Type B pancreatic cell (in vitro differentiated cells): ENCODE measurements around the gene WDR6. TPM values are rescaled to one million over a fixed set of nuclear protein-coding genes. Genes with fewer than 3 reads are reported as not detected.

Source experiments
- DNase-seq: peaks from one replicate; pipeline ENCODE4 v3.0.0; 2021; ENCODE audit warnings: mixed read lengths; ENCODE audit not compliant: unreplicated experiment; ENCODE audit errors: extremely low spot score
- H3K27ac Mint-ChIP-seq: 2 replicates; pipeline ENCODE4 v1.8.0; 2021; ENCODE audit warnings: mild to moderate bottlenecking, mixed read lengths
- H3K27me3 Mint-ChIP-seq: 2 replicates; pipeline ENCODE4 v1.8.0; 2021; ENCODE audit warnings: mixed read lengths
- H3K36me3 Mint-ChIP-seq: 2 replicates; pipeline ENCODE4 v1.8.0; 2021; ENCODE audit warnings: mixed read lengths
- H3K4me1 Mint-ChIP-seq: one replicate; pipeline ENCODE4 v1.8.0; 2021; ENCODE audit warnings: mixed read lengths; ENCODE audit not compliant: unreplicated experiment
- H3K4me3 Mint-ChIP-seq: 2 replicates; pipeline ENCODE4 v1.8.0; 2021; ENCODE audit warnings: mild to moderate bottlenecking, mixed read lengths
- H3K9me3 Mint-ChIP-seq: 2 replicates; pipeline ENCODE4 v1.8.0; 2021; ENCODE audit warnings: mixed read lengths
- CTCF ChIP-seq: fragments of 200-600 bp; sonication (generic); conservative IDR thresholded peaks from 2 replicates; pipeline ENCODE4 v1.5.0; 2021; ENCODE audit warnings: antibody characterized with exemption, mild to moderate bottlenecking
- microRNA-seq: library from miRNA; unstranded; fragments of <30 nt; microRNA quantifications from one replicate; pipeline ENCODE4, GENCODE V29; 2020
- total RNA-seq: library from RNA; stranded (reverse); gene quantifications from 2 replicates; pipeline ENCODE4 v1.2.1, GENCODE V29; 2021; ENCODE audit warnings: low replicate concordance

The WDR6 gene
- total RNA-seq, 1 donor from 2014 or later: 334 TPM

- H3K4me1 Mint-ChIP-seq: no peaks in the 10 kb centered on the region
- H3K4me3 Mint-ChIP-seq: no peak overlapping the region
- no peak overlapping the region for H3K27ac Mint-ChIP-seq
- H3K27me3 Mint-ChIP-seq: no peaks in the 10 kb centered on the region
- H3K9me3 Mint-ChIP-seq: no peaks in the 10 kb centered on the region
- no peak for DNase-seq
- TF ChIP-seq CTCF: no peak
- peaks cover 23% of the 10 kb centered on the region for H3K36me3 Mint-ChIP-seq
These were observed 47.2 kb downstream of the WDR6 start for GRCh38 chr3:49054344-49054862.

GRCh38 chr3:49057268-49057667 lies 50.1 kb downstream of the WDR6 start:
- Mint-ChIP-seq H3K4me3 (no peak overlapping the region), H3K27ac (no peak overlapping the region), H3K27me3 (no peaks in the 10 kb centered on the region), H3K4me1 (no peaks in the 10 kb centered on the region), H3K9me3 (no peaks in the 10 kb centered on the region), H3K36me3 (peaks cover 12% of the 10 kb centered on the region)
- TF ChIP-seq CTCF: no peak
- DNase-seq: no peak

GRCh38 chr3:49058011-49058410 lies 50.8 kb downstream of the WDR6 start:
- Mint-ChIP-seq H3K4me3 (no peak overlapping the region), H3K27ac (no peak overlapping the region), H3K36me3 (peaks cover 8% of the 10 kb centered on the region), H3K9me3 (no peaks in the 10 kb centered on the region), H3K27me3 (no peaks in the 10 kb centered on the region), H3K4me1 (no peaks in the 10 kb centered on the region)
- TF ChIP-seq CTCF: no peak
- no peak for DNase-seq

Small RNAs within 50 kb of the gene (microRNA-seq; reads per million reads assigned to microRNA genes)
- gene MIR191 (6,900 reads per million, percentile 93 among the genes with 10 or more reads in this experiment), gene MIR425 (8,939 reads per million, percentile 95 among the genes with 10 or more reads in this experiment)

Other genes with a start within 250 kb of the WDR6 start
- gene PRKAR2A, start 159.5 kb upstream of the WDR6 start, total RNA-seq: 40.3 and 44.1 TPM in 2 replicates
- 15.2 and 15.3 TPM in 2 replicates for gene SLC25A20, start 108.5 kb upstream of the WDR6 start, total RNA-seq
- gene ARIH2, start 88.5 kb upstream of the WDR6 start, total RNA-seq: 82.3 and 84.4 TPM in 2 replicates
- 47.4 and 54.8 TPM in 2 replicates for gene P4HTM, start 17.1 kb upstream of the WDR6 start, total RNA-seq
- gene DALRD3, start 11.2 kb downstream of the WDR6 start, total RNA-seq: 31.2 and 36.0 TPM in 2 replicates
- 62.0 and 67.0 TPM in 2 replicates for gene NDUFAF3, start 14.7 kb downstream of the WDR6 start, total RNA-seq
- gene IMPDH2, start 22.0 kb downstream of the WDR6 start, total RNA-seq: 221 and 256 TPM in 2 replicates
- gene QRICH1, start 86.7 kb downstream of the WDR6 start, total RNA-seq: 115 and 123 TPM in 2 replicates
- 408 and 480 TPM in 2 replicates for gene QARS1, start 97.4 kb downstream of the WDR6 start, total RNA-seq
- 83.0 and 86.4 TPM in 2 replicates for gene USP19, start 113.4 kb downstream of the WDR6 start, total RNA-seq
- 277 and 316 TPM in 2 replicates for gene LAMB2, start 125.7 kb downstream of the WDR6 start, total RNA-seq
- gene CCDC71, start 158.9 kb downstream of the WDR6 start, total RNA-seq: 27.4 and 28.5 TPM in 2 replicates
- gene KLHDC8B, start 164.2 kb downstream of the WDR6 start, total RNA-seq: 42.1 and 57.6 TPM in 2 replicates